Stimulated activated CD8-positive, alpha-beta memory T cell treated with anti-CD3 and anti-CD28 coated beads, Interleukin-12 subunit alpha, Interleukin-12 subunit beta, amount 100 ng/mL, for 4 hours (primary cell): ENCODE measurements around the gene COQ10B.

Experiments
- DNase-seq: peaks from one replicate; pipeline ENCODE4 v3.0.0-alpha.2; 2020; ENCODE audit warnings: low read depth

The COQ10B gene

DNA sequence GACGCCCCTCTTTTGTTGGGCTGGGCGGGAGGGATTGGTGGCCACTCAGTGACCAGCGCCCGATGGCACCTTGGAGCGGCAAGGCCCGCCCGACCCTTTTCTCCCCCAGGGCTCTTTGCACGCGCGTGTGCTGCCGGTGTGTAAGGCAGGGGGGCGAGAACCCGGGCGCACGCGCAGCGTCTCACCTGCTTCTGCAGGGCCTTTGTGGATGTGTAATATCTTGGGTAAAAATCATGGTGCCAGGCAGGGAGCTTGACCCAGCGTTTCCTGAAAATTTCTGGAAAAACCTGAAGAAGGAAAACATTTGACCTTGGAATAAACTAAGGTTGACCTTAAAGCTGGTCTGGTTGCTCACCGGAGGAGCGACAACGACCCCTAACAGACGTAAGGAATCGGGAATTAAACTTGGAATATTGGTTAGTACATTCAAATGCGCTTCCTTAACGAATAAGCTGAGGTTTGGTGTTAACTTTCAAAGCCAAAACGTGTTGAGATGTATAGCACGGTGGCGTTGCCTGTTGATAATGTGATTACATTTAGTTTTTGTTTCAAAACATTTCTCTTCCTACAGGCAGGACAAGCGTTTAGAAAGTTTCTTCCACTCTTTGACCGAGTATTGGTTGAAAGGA lies 47.3 kb downstream of the COQ10B start:
- DNase-seq: no peak

DNA sequence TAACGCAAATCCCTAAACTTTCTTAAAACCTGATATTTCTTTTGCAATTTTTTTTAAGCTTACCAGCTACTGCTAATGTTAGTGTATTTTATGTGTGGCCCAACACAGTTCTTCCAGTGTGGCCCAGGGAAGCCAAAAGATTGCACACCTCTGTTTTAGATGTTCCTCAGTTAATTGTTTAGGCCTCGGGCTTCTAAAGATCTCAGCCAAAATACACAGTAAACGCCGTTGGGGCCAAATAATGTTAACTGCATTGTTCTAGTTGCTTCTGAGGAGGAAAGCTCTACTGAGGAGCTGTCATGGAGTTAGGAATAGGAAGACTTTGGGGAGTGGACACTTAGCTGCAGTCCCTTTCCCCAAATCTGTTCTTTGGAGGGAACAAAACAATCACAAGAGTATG lies 48.8 kb downstream of the COQ10B start:
- DNase-seq: no peak

DNA sequence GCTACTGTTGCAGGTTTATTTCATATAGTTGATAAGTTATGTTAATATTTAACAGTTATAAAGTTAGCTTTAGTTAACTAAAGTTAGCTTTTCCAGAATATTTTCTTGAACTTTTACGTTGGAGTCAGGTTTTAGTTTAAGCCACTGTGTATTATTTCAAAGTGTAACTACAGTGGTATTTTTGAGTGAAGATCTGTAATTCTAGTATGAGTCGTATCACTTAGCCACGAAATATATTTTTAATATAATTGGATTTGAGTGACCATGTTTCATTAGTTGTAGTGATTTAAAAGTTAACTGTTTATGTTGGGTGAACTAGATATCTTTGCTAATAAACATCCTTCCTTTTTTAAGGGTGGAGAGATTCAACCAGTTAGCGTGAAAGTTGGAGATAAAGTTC lies 49.3 kb downstream of the COQ10B start:
- DNase-seq: no peak

DNA sequence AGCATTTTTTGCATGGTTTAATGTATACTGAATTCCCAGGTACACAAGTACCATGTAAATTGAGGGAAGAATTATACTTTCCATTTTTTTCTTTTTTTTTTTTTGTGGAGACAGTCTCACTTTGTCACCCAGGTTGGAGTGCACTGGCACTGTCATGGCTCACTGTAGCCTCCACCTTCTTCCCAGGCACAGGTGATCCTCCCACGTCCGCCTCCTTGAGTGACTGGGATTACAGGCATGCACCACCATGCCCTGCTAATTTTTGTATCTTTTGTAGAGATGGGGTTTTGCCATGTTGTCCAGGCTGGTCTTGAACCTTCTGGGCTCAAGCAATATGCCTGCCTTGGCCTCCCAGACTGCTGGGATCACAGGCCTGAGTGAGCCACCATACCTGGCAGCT lies 50.6 kb downstream of the COQ10B start:
- no peak for DNase-seq

DNA sequence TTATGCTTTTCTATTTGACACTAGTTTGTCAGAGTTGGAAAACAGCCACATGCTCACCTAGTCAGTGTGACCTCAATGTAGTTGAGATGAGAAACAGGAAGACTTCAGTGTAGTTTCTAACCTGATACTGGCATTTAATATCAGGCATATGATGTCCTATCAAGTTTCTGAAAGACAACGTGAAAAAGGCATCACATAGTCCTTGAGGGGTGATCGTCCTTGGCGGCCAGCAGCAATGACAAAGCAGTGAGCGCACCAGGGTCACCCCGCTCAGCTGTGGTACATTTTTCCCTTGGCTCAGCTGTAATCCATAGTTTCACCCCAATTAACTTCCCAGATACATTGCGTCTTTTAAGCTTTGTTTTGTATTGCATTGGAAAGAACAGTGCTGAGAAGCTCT lies 51.2 kb downstream of the COQ10B start:
- DNase-seq: no peak

DNA sequence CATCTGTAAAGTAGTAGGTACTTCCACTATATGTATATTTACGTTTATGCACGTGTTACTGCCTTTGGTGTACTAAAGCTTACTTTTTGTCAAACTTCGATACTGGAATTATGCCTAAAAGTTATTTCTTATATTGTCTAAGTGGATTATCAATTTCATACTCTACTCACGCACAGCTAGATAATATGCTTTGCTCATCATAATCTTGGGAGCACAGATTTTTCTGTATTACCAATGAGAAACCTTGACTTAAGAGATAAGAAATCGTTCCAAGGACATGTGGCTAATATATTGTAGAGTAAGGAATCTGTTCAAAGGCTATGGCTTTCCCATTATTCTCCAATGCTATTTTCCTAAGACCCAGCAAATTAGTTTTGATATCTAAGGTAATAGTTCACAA lies 53.3 kb downstream of the COQ10B start:
- no peak for DNase-seq

DNA sequence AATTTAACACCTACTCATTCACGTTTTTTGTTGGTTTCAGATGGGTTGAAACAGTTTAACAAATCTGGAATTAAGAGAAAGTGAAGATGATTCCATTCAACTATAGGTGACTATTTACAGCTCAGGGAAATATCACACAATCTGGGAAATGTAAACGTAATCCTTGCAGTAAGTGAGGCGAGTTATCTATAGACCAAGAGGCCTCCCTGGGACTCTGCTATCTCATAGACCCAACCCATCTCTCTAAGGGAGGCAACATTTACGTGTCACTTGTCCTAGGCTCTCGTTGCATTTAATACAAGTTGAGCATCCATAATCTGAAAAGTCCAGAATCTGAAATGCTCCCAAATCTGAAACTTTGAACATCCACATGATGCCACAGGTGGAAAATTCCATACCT lies 60.6 kb downstream of the COQ10B start:
- no peak for DNase-seq

DNA sequence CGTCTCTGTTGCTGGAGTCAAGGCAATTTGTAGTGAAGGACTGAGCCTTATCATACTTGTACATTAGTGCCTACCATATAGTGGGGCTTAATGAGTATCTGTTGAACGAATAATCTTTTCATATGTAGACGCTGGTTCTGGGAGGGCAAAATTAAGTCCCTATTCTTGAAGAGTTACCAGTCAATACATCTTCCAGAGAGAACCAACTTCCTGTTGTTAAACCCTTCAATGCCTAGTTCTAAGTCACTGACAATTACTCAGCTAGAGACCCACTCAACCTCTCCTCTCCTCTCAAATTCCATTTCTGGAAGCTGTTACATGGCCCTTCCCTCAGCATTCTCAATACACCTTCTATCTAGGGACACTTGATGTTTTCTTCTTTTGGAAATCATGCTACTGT lies 61.4 kb downstream of the COQ10B start:
- DNase-seq: no peak

DNA sequence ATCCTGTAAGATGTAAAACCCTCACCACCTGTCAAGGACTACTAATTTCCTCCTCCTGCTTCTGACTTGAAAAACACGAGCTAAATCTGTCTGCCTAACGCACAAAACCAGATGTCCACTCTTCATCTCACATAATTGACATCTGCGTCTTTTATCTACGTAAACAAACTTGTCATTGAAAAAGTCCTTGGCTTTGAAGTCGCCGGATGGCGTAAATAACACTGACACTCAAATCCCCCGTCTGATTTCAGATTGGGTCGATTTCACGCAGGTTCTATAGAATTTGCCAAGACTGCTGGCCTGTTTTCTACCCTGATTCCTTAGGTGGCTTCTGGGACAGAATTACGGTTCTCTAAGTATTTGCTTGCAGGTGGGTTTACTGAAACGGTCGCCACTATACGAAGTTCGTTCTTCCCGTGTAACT lies 62.0 kb downstream of the COQ10B start:
- DNase-seq: no peak

DNA sequence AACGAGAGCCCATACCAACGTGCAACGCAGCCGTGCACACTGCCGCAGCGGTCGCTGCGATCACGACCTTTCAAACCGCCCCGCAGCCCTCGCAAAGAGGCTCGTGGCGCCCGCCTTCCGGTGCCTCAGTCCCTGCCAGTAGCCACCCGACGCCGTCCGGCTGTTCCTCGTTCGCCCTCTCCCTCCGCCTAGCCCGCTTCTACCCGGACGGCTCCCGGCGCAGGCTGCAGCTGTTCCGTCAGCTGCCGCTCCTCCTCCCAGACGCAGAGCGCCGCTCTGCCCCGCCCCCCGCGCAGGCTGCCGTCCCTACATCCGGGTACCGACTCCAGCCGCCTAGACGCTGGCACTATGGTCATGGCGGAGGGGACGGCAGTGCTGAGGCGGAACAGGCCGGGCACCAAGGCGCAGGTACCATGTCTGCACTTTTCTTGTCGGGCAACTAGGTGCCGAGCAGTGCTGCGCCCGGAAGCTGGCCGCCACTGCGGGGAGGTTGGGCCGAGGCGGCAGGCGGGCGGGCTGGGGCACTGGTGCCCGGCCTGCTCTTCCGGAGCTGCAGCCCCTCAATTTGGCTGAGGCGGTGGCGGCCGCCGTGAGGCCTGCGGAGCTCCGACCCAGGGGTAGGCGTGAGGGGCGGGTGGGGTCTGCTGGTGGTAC lies 62.5 kb downstream of the COQ10B start, which contains the start of gene MOB4:
Gene MOB4, plus strand, starts transcription at position 328 of the 654 bp plus-strand sequence. Its CDS starts 21 bp downstream, at position 349.
- DNase-seq: peak; percentile 86

DNA sequence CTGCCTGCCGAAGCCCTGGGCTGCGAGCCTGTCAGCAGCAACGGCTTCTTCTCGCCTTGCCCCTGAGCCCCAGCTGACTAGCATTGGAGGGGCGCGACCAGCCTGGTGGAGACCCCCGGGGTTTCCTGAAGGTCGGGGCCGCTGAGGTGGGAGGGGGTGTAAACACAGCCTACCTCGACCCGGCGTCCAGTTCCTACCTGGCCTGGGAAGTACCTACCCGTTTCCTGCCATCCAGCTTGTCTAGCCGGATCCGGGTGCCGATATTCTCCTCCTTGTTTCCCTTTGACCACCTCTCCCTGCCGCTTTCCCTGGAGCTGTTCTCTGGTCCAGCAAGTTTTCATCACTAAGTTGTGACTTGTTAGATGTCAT lies 63.0 kb downstream of the COQ10B start:
- DNase-seq: no peak

DNA sequence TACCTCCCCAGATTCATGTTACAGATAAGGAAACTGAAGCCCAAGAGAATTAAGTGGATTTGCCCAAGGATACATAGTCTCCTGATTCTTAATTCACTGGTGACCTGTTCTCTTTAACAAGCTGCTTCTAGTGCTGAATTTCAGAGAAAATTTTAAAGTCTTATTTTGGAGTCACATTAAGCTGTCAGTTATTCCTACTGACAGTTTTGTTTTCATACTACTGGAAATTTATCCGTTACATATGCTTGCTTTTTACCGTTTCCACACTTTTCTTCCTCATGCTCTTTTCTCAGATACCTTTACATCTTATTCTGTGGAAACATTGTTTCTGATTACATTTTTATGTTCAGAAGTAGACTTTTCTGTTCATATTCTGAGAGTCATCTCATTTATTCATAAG lies 63.8 kb downstream of the COQ10B start:
- DNase-seq: no peak
